B cell (primary cell): Measurements from ENCODE around the gene CASP8AP2. TPM values are rescaled to one million over a fixed set of nuclear protein-coding genes. Genes with fewer than 3 reads are reported as not detected.
"Not testable (repeated sequence)": the region's sequence is repeated elsewhere in the genome, so short reads cannot be mapped to it uniquely, and the experiment has no call there.

Experiments used
- ATAC-seq: fragments of 200-7000 bp; cut with Tn5 transposase; one replicate; pipeline ENCODE4 v1.10.0; 2021; ENCODE audit warnings: low read depth, mild to moderate bottlenecking, moderate number of reproducible peaks, moderate library complexity
- CTCF ChIA-PET: fragments of 350-600 bp; sonication (Branson Sonifier 250); formaldehyde crosslinking; loops from one replicate; lab custom pipeline; 2021; ENCODE audit warnings: antibody characterized with exemption, inconsistent platforms; lab: Charles Lee
- POLR2A ChIA-PET: fragments of 350-600 bp; sonication (Branson Sonifier 250); formaldehyde crosslinking; loops from one replicate; lab custom pipeline; 2021; ENCODE audit warnings: antibody characterized with exemption; lab: Charles Lee
- DNase-seq: peaks from one replicate; pipeline ENCODE4 v3.0.0; 2013
- H2AFZ ChIP-seq: 2 replicates; pipeline ENCODE4 v1.6.1; 2012; ENCODE audit warnings: mild to moderate bottlenecking, low read depth, low read length; ENCODE audit not compliant: insufficient read depth, poor library complexity, severe bottlenecking
- H3K27ac ChIP-seq, 2 donors: 1 replicate in 1 of 2; 2 replicates in 1 of 2; pipeline ENCODE4 v1.5.1; 2012 to 2013; ENCODE audit warnings: low read length in 2 of 2, mild to moderate bottlenecking in 2 of 2, moderate library complexity in 1 of 2
- H3K27me3 ChIP-seq, 4 experiments: fragments of 200-600 bp in 1 of 4; sonication (generic) in 1 of 4; replicated peaks in 1 of 4; 1 replicate in 2 of 4; 2 replicates in 2 of 4; pipeline versions ENCODE4 v1.6.1 to v1.7.0; 2013 to 2016; ENCODE audit warnings: low read length in 3 of 4, mild to moderate bottlenecking in 2 of 4, mixed read lengths in 1 of 4, moderate library complexity in 1 of 4; ENCODE audit not compliant: insufficient read depth in 4 of 4, control insufficient read depth in 3 of 4; ENCODE audit errors: control extremely low read depth in 1 of 4
- H3K36me3 ChIP-seq, 2 experiments: replicated peaks in 1 of 2; 1 replicate in 1 of 2; 2 replicates in 1 of 2; pipeline versions ENCODE4 v1.6.1 to v1.7.1; 2013; ENCODE audit warnings: low read length in 1 of 2; ENCODE audit not compliant: insufficient read depth in 2 of 2, control insufficient read depth in 1 of 2; ENCODE audit errors: control extremely low read depth in 1 of 2, extremely low read depth in 1 of 2
- H3K4me1 ChIP-seq, 2 donors: fragments of 200-600 bp in 1 of 2; sonication (generic) in 1 of 2; 1 replicate in 1 of 2; 2 replicates in 1 of 2; pipeline versions ENCODE4 v1.5.1 to v1.6.1; 2013 to 2017; ENCODE audit warnings: low read length in 2 of 2; ENCODE audit not compliant: control insufficient read depth in 2 of 2, insufficient read depth in 2 of 2
- H3K4me2 ChIP-seq: replicated peaks from 2 replicates; pipeline ENCODE3; 2012; ENCODE audit warnings: mild to moderate bottlenecking, low read depth, low read length; ENCODE audit not compliant: poor library complexity, severe bottlenecking
- H3K4me3 ChIP-seq, 5 experiments: fragments of 200-600 bp in 1 of 5; sonication (generic) in 1 of 5; 1 replicate in 3 of 5; 2 replicates in 2 of 5; pipeline versions ENCODE4 v1.5.1 to v1.7.0; 2011 to 2016; ENCODE audit warnings: low read length in 4 of 5, mild to moderate bottlenecking in 4 of 5, low read depth in 2 of 5, control low read depth in 1 of 5, moderate library complexity in 1 of 5; ENCODE audit not compliant: insufficient read depth in 1 of 5; ENCODE audit errors: control extremely low read depth in 1 of 5, extremely low read depth in 1 of 5
- H3K79me2 ChIP-seq: fragments of 200-600 bp; sonication (generic); one replicate; pipeline ENCODE4 v1.6.0; 2016; ENCODE audit warnings: low read length; ENCODE audit not compliant: control insufficient read depth, insufficient read depth
- H3K9ac ChIP-seq: fragments of 200-600 bp; sonication (generic); 2 replicates; pipeline ENCODE4 v1.6.1; 2017; ENCODE audit warnings: mild to moderate bottlenecking, low read length, moderate library complexity
- H3K9me3 ChIP-seq, 3 donors: one replicate each; pipeline versions ENCODE4 v1.6.1 to v1.7.1; 2013; ENCODE audit warnings: low read length in 2 of 3; ENCODE audit not compliant: control insufficient read depth in 2 of 3, insufficient read depth in 1 of 3; ENCODE audit errors: control extremely low read depth in 1 of 3
- H4K20me1 ChIP-seq: 2 replicates; pipeline ENCODE4 v1.6.0; 2012; ENCODE audit warnings: mild to moderate bottlenecking, low read length; ENCODE audit not compliant: insufficient read depth, control insufficient read depth, poor library complexity, severe bottlenecking
- H3K27ac Mint-ChIP-seq: one replicate; pipeline ENCODE4 v1.8.0; 2021; ENCODE audit warnings: mixed read lengths
- H3K27me3 Mint-ChIP-seq: one replicate; pipeline ENCODE4 v1.8.0; 2021; ENCODE audit warnings: mixed read lengths
- H3K4me1 Mint-ChIP-seq: one replicate; pipeline ENCODE4 v1.8.0; 2021; ENCODE audit warnings: mixed read lengths
- H3K4me3 Mint-ChIP-seq: one replicate; pipeline ENCODE4 v1.8.0; 2021; ENCODE audit warnings: mixed read lengths
- H3K9me3 Mint-ChIP-seq: one replicate; pipeline ENCODE4 v1.8.0; 2022; ENCODE audit warnings: mixed read lengths; ENCODE audit not compliant: insufficient read depth
- CTCF ChIP-seq: fragments of 200-600 bp; IDR thresholded peaks from one replicate; pipeline ENCODE4 v1.8.0; 2022; ENCODE audit warnings: antibody characterized with exemption, mild to moderate bottlenecking
- EZH2 ChIP-seq: IDR thresholded peaks from 2 replicates; pipeline ENCODE4 v1.6.1; 2012; ENCODE audit warnings: borderline replicate concordance, low read depth, mild to moderate bottlenecking, moderate library complexity, low read length; ENCODE audit not compliant: insufficient read depth, poor library complexity, severe bottlenecking
- WGBS: methylation state at CpG from one replicate; pipeline ENCODE4 v1.1.5; 2013; ENCODE audit warnings: missing lambda C conversion rate; ENCODE audit not compliant: insufficient coverage; 5-methylcytosine and 5-hydroxymethylcytosine counted together
- intact Hi-C: fragments of 100-400 bp; cut with micrococcal nuclease; formaldehyde crosslinking; loops from one replicate; pipeline ENCODE4 v1.10.0; 2022
- polyA plus RNA-seq: library from polyadenylated mRNA; depleted of rRNA; stranded (reverse); fragments of >200 nt; gene quantifications from 2 replicates; pipeline ENCODE4 v1.2.3, GENCODE V29; 2012
- total RNA-seq, 2 donors: library from RNA; stranded (reverse); fragments of 120-200 nt in 1 of 2; gene quantifications; 1 replicate in 1 of 2; 2 replicates in 1 of 2; pipeline versions ENCODE4 v1.2.3 to v1.2.4, GENCODE V29; 2013 to 2022

CASP8AP2 gene
- total and polyA plus RNA-seq, 2 donors (not counting 1 experiment from before 2014, with no cell fraction given), result 5.9 to 30.6 TPM

- no peaks in the 10 kb centered on the region for H3K36me3 ChIP-seq
- ChIA-PET CTCF (interaction anchor here (0.6 kb wide), 1 partner anchor 26 kb away, joined by 4 read pairs; no protein-coding TSS in a partner anchor), POLR2A (no interaction called here)
- peaks cover 0 to 31% (median 20%) of the 10 kb centered on the region in 4 experiments for H3K27me3 ChIP-seq
- no peak for TF ChIP-seq EZH2
- no peak for TF ChIP-seq CTCF
- no peak overlapping the region for H3K27ac ChIP-seq
- no peak overlapping the region for H3K4me3 ChIP-seq
- H3K27ac Mint-ChIP-seq, result no peak overlapping the region
- no peaks in the 10 kb centered on the region for H3K9me3 ChIP-seq
- H2AFZ ChIP-seq, result no peak overlapping the region
- H3K79me2 ChIP-seq, result no peaks in the 10 kb centered on the region
- H3K9ac ChIP-seq, result no peak overlapping the region
- H3K27me3 Mint-ChIP-seq, result peaks cover 51% of the 10 kb centered on the region
- H4K20me1 ChIP-seq, result no peaks in the 10 kb centered on the region
- H3K4me2 ChIP-seq, result no peak overlapping the region
- H3K4me1 ChIP-seq, result peaks cover 0 to 4% of the 10 kb centered on the region in 2 donors
- H3K4me1 Mint-ChIP-seq, result peaks cover 7% of the 10 kb centered on the region
- ATAC-seq (no peak), DNase-seq (no peak)
- intact Hi-C loops, result no loop called here
- no peak overlapping the region for H3K4me3 Mint-ChIP-seq
- 65% methylated on average over 7 of the region's 8 CpGs for WGBS
- H3K9me3 Mint-ChIP-seq, result no peaks in the 10 kb centered on the region
These were observed 65.7 kb downstream of the CASP8AP2 start for GRCh38 chr6:89895276-89895874.

GRCh38 chr6:89910001-89910901, 80.6 kb downstream of the CASP8AP2 start:
- H3K27ac Mint-ChIP-seq, H3K4me1 Mint-ChIP-seq, H3K9me3 Mint-ChIP-seq, H3K27me3 ChIP-seq, H3K4me2 ChIP-seq, POLR2A ChIA-PET, H3K36me3 ChIP-seq, intact Hi-C loops, DNase-seq, ATAC-seq, H3K4me3 ChIP-seq, H3K4me3 Mint-ChIP-seq, H3K9ac ChIP-seq, H3K27ac ChIP-seq, H4K20me1 ChIP-seq, CTCF ChIA-PET, H3K9me3 ChIP-seq, H3K4me1 ChIP-seq, H2AFZ ChIP-seq, H3K79me2 ChIP-seq: not testable (repeated sequence)
- 80% methylated on average over 2 of the region's 10 CpGs for WGBS
- H3K27me3 Mint-ChIP-seq, result peaks cover 20% of the 10 kb centered on the region
